ENCODE data around the gene PTPRD.

The PTPRD gene

GRCh38 chr9:8733131-8733954 lies 1879.5 kb downstream of the PTPRD start:
- no peak for TF ChIP-seq CTCF (IDR thresholded peaks at IDR 0.05; ENCODE audit: low read depth, low read length, missing control alignments)
- H3K4me3 ChIP-seq (replicated peaks; ENCODE audit: low read depth, low read length): no peak overlapping the region
- DNase-seq (ENCODE audit: extremely low read depth, low read depth): no peak

- no peak for TF ChIP-seq CTCF (IDR thresholded peaks at IDR 0.05; ENCODE audit: low read depth, low read length, missing control alignments)
- H3K4me3 ChIP-seq (replicated peaks; ENCODE audit: low read depth, low read length): no peak overlapping the region
- DNase-seq (ENCODE audit: extremely low read depth, low read depth): no peak
These were observed 1880.3 kb downstream of the PTPRD start for GRCh38 chr9:8732367-8733075.

GRCh38 chr9:8730618-8731017 lies 1882.2 kb downstream of the PTPRD start:
- no peak overlapping the region for H3K4me3 ChIP-seq (replicated peaks; ENCODE audit: low read depth, low read length)
- no peak for DNase-seq (ENCODE audit: extremely low read depth, low read depth)

GRCh38 chr9:8728910-8729309 lies 1883.9 kb downstream of the PTPRD start:
- no peak for TF ChIP-seq CTCF (IDR thresholded peaks at IDR 0.05; ENCODE audit: low read depth, low read length, missing control alignments)
- no peak for DNase-seq (ENCODE audit: extremely low read depth, low read depth)
- no peak overlapping the region for H3K4me3 ChIP-seq (replicated peaks; ENCODE audit: low read depth, low read length)

More at GRCh38 chr9:8730618-8731017, 1882.2 kb downstream of the PTPRD start:
- TF ChIP-seq CTCF (IDR thresholded peaks at IDR 0.05; ENCODE audit: low read depth, low read length, missing control alignments): no peak

GRCh38 chr9:8727191-8727590 lies 1885.6 kb downstream of the PTPRD start:
- no peak for TF ChIP-seq CTCF (IDR thresholded peaks at IDR 0.05; ENCODE audit: low read depth, low read length, missing control alignments)
- no peak overlapping the region for H3K4me3 ChIP-seq (replicated peaks; ENCODE audit: low read depth, low read length)
- DNase-seq (ENCODE audit: extremely low read depth, low read depth): no peak

- DNase-seq (ENCODE audit: extremely low read depth, low read depth): no peak
- no peak overlapping the region for H3K4me3 ChIP-seq (replicated peaks; ENCODE audit: low read depth, low read length)
- TF ChIP-seq CTCF (IDR thresholded peaks at IDR 0.05; ENCODE audit: low read depth, low read length, missing control alignments): no peak
These were observed 1886.1 kb downstream of the PTPRD start for GRCh38 chr9:8726692-8727091.
